ENCODE measurements around the gene LPCAT2. TPM values are rescaled to one million over a fixed set of nuclear protein-coding genes. Genes with fewer than 3 reads are reported as not detected.

Gene LPCAT2
- total RNA-seq, 2 experiments from 2014 or later: 0.16 TPM; not detected in 1

- POLR2A ChIA-PET: no interaction called here
- CTCF ChIA-PET: interaction anchor here (1.5 kb wide), 1 partner anchor 101 kb away, joined by 6 read pairs; no protein-coding TSS in a partner anchor
- Mint-ChIP-seq H3K27ac (no peak within 1 kb of the TSS), H3K9me3 (no peaks in the 10 kb centered on the region), H3K4me3 (no peak within 1 kb of the TSS), H3K4me1 (ENCODE audit: low read depth) (no peaks in the 10 kb centered on the region), H3K27me3 (peaks cover 5% of the 10 kb centered on the region), H3K36me3 (ENCODE audit: low read depth) (no peaks in the 10 kb centered on the region)
- no peak for TF ChIP-seq CTCF (IDR thresholded peaks at IDR 0.05)
- ATAC-seq: no peak
- no peak for DNase-seq
- intact Hi-C loops (cut with micrococcal nuclease): no loop called here
Measured at GRCh38 chr16:55566432-55567175, 57.7 kb downstream of the LPCAT2 start, which contains the start of gene CAPNS2. Gene CAPNS2 (plus strand): TSS chr16:55566684. CDS start chr16:55566757, 73 bp downstream.

GRCh38 chr16:55567382-55567781 is 58.5 kb downstream of the LPCAT2 start:
- H3K9me3 Mint-ChIP-seq: no peaks in the 10 kb centered on the region
- DNase-seq (no peak), ATAC-seq (no peak)
- no peaks in the 10 kb centered on the region for H3K4me1 Mint-ChIP-seq (ENCODE audit: low read depth)
- ChIA-PET CTCF (interaction anchor here (1.5 kb wide), 1 partner anchor 102 kb away, joined by 6 read pairs; no protein-coding TSS in a partner anchor), POLR2A (no interaction called here)
- intact Hi-C loops (cut with micrococcal nuclease): no loop called here
- no peak overlapping the region for H3K4me3 Mint-ChIP-seq
- no peaks in the 10 kb centered on the region for H3K36me3 Mint-ChIP-seq (ENCODE audit: low read depth)
- peaks cover 5% of the 10 kb centered on the region for H3K27me3 Mint-ChIP-seq
- TF ChIP-seq CTCF (IDR thresholded peaks at IDR 0.05): no peak
- no peak overlapping the region for H3K27ac Mint-ChIP-seq

- no peaks in the 10 kb centered on the region for H3K36me3 Mint-ChIP-seq (ENCODE audit: low read depth)
- H3K9me3 Mint-ChIP-seq: no peaks in the 10 kb centered on the region
- ATAC-seq (no peak), DNase-seq (no peak)
- no peak overlapping the region for H3K27ac Mint-ChIP-seq
- ChIA-PET POLR2A (no interaction called here), CTCF (interaction anchor here (1.5 kb wide), 1 partner anchor 103 kb away, joined by 6 read pairs; no protein-coding TSS in a partner anchor)
- no peaks in the 10 kb centered on the region for H3K4me1 Mint-ChIP-seq (ENCODE audit: low read depth)
- no peak for TF ChIP-seq CTCF (IDR thresholded peaks at IDR 0.05)
- intact Hi-C loops (cut with micrococcal nuclease): no loop called here
- no peak overlapping the region for H3K4me3 Mint-ChIP-seq
- H3K27me3 Mint-ChIP-seq: peaks cover 5% of the 10 kb centered on the region
Measured at GRCh38 chr16:55568207-55568606, 59.3 kb downstream of the LPCAT2 start.

GRCh38 chr16:55569025-55569424 is 60.2 kb downstream of the LPCAT2 start:
- TF ChIP-seq CTCF (IDR thresholded peaks at IDR 0.05): no peak
- ChIA-PET POLR2A (no interaction called here), CTCF (no interaction called here)
- intact Hi-C loops (cut with micrococcal nuclease): no loop called here
- Mint-ChIP-seq H3K27me3 (peaks cover 1% of the 10 kb centered on the region), H3K36me3 (ENCODE audit: low read depth) (no peaks in the 10 kb centered on the region), H3K27ac (no peak overlapping the region), H3K4me1 (ENCODE audit: low read depth) (no peaks in the 10 kb centered on the region), H3K9me3 (no peaks in the 10 kb centered on the region), H3K4me3 (no peak overlapping the region)
- ATAC-seq: no peak
- DNase-seq: no peak

GRCh38 chr16:55570159-55570558 is 61.3 kb downstream of the LPCAT2 start:
- POLR2A ChIA-PET: no interaction called here
- Mint-ChIP-seq H3K4me3 (no peak overlapping the region), H3K27me3 (peaks cover 6% of the 10 kb centered on the region), H3K9me3 (no peaks in the 10 kb centered on the region), H3K36me3 (ENCODE audit: low read depth) (no peaks in the 10 kb centered on the region), H3K27ac (no peak overlapping the region), H3K4me1 (ENCODE audit: low read depth) (no peaks in the 10 kb centered on the region)
- no peak for ATAC-seq
- intact Hi-C loops (cut with micrococcal nuclease): no loop called here
- CTCF ChIA-PET: no interaction called here
- DNase-seq: no peak
- no peak for TF ChIP-seq CTCF (IDR thresholded peaks at IDR 0.05)
